GM19455 (cell line): ENCODE results near the gene GUCY1A1.

ENCODE experiments used
- ATAC-seq: cut with Tn5 transposase; IDR thresholded peaks from one replicate; pipeline ENCODE4 v1.9.1; 2021; ENCODE audit not compliant: unreplicated experiment

The GUCY1A1 gene

DNA sequence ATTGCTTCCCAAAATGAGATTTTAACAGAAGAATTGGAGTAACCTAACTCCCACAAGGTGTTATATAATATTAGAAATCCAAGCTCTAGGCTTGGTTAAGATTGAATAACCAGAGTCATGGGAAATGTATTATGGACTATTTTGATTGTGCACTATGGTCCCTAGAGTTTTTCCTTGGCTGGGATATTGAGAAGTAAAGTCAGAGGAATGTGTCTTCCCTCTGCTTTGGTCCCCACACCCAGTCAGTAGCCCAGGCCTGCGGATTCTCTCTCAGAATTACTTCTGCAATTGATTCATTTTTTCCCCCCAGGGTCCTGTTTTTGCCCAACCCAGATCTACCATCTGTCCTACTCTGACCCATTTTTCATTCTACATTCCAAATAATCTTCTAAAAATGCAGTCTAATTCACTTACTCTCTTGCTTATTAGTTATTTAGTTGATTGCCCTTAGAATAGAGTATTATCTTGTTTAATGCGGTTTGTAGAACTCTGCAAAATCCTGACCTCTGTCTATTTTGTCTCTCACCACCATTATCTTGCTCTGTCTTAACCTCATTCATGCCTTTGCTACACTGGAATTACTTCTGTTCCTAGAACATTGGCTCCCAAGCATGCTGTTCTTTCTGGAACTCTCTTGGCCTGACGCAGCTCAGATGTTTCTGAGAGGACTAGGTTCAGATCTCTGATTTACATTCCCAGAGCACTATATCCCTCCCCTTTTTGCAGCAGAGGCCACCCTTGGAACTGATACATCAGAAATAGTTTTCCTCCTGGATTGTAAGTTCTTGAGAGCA lies 23.6 kb downstream of the GUCY1A1 start:
- ATAC-seq: no peak

- ATAC-seq: no peak
Observed at GRCh38 chr4:155692361-155692760, 25.7 kb downstream of the GUCY1A1 start.

GRCh38 chr4:155693015-155693663 lies 26.5 kb downstream of the GUCY1A1 start:
- ATAC-seq: no peak

- no peak for ATAC-seq
Observed at GRCh38 chr4:155694100-155694785, 27.6 kb downstream of the GUCY1A1 start.

DNA sequence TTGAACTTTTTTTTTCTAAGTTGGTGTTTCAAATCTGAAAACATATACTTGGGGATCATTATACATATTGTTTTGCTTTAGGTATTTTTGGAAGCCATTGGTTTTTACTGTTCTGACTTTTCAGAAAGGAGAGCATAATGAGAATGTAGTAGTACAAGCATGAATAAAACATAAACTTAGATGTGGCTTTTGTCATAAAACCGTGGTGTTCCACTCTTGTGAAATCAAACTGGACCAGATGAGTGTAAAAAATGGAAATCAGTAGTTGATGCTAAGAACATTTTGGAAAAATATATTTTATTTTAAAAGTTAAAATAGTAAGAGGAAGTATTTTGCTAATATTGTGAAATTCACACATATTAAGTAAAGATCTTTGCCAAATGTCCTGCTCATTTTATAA lies 29.6 kb downstream of the GUCY1A1 start:
- no peak for ATAC-seq

- ATAC-seq: no peak
Observed at GRCh38 chr4:155696726-155697125, 30.1 kb downstream of the GUCY1A1 start.

DNA sequence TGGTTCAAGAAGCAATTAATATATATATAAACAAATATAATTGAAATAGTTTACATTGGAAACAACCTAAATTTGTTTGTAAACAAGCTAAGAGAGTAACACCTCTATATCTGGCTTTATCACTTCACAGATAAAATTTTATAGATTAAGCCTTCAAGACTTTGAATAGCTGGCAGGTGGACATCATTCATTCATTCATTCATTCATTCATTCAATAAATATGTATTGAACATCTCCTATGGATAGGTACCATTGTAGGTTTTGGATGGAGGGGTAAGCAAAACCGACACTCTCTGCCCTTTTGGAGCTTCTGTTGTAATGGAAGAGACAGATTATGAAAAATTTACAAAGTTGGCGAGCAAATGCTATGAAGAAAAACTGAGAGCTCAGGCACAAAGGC lies 35.2 kb downstream of the GUCY1A1 start:
- no peak for ATAC-seq

- ATAC-seq: no peak
Observed at GRCh38 chr4:155703486-155704247, 37.0 kb downstream of the GUCY1A1 start.

- no peak for ATAC-seq
Observed at GRCh38 chr4:155704841-155705404, 38.3 kb downstream of the GUCY1A1 start.

DNA sequence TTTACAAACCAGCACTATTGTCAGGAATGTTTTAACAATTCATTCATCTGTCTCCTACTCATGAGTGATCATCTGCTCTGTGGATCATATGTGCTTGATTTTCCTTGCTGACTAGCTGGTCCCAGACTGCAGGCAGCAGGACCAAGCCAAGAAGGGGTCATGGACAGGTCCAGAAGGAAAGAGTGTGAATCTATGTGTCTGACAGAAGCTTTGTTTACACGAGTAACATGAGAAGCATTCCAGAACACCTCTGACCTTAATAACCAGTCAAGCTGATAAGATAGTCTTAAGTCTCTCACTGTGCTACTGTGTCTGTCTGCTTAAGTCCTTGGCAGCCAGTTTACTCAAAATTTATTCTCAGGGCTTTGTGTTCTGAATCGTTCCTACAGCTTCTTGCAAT lies 39.0 kb downstream of the GUCY1A1 start:
- ATAC-seq: no peak

GRCh38 chr4:155706147-155706546 lies 39.5 kb downstream of the GUCY1A1 start:
- ATAC-seq: no peak

DNA sequence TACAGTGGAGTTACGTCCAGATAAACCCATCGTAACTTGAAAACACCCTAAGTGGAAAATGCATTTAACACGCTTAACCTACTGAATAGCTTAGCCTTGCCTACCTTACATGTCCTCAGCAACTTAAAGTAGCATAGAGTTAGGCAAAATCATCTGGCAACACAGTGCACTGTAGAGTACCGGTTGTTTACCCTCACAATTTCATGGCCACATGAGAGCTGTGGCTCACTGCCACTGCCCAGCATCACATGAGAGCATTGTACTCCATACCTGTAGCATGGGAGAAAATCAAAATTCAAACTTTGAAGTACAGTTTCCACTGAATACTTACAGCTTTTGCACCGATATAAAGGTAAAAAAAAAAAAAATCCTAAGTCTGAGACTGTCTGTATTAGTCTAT lies 40.6 kb downstream of the GUCY1A1 start:
- no peak for ATAC-seq

DNA sequence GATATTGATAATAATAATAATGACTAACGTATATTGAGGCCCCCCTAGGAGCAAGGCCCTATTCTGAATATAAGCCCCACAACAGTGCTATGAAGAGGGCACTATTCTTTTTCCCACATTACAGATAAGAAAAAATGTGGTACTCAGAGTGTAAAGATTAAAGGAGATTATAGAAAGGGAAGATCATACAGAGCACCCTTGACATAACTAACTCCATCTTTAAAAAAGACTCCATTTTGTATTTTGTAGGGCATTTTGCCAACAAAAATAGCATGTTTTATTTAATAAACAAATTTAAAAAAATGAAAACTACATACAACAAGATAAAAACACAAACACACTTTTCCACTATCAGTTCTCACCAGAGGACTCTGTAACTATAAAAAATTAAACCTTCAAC lies 42.1 kb downstream of the GUCY1A1 start:
- no peak for ATAC-seq

DNA sequence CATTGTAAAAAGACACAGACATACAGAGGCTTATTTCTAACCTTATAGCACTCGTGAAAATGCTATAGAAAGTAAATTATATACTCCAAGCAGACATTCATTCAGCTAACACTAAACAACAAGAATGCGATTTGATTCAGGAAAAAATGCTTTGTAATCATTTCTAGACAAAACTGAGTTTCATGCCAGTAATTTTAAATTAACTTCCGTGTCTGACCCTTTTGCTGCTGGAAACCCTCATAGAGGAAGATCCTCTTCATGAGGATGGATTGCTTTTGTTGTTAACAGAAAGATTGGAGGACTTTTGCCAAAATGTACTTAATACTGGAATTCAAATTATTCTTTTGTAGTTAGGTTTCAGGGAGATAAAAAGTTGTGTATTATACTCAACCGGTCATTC lies 43.3 kb downstream of the GUCY1A1 start:
- no peak for ATAC-seq

- ATAC-seq: no peak
Observed at GRCh38 chr4:155711556-155711955, 44.9 kb downstream of the GUCY1A1 start.

- ATAC-seq: no peak
Observed at GRCh38 chr4:155712846-155713245, 46.2 kb downstream of the GUCY1A1 start.

DNA sequence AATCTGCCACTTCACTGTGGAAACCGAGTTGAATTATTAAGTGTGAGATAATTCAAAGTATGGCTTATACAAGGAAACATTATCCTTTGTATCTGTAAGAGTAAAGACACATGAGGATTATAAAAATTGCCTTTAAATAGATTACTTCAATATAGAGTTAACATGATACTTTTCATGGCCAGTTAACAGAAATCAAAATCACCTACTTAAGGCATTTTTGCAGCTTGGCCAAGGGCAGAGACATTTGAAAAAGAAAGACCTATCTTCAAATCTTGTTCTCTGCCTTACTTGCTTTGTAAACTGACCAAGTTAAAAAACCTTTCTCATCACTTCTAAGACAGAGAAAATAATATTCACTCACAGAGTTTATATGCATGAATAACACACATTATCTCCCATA lies 47.3 kb downstream of the GUCY1A1 start:
- no peak for ATAC-seq

DNA sequence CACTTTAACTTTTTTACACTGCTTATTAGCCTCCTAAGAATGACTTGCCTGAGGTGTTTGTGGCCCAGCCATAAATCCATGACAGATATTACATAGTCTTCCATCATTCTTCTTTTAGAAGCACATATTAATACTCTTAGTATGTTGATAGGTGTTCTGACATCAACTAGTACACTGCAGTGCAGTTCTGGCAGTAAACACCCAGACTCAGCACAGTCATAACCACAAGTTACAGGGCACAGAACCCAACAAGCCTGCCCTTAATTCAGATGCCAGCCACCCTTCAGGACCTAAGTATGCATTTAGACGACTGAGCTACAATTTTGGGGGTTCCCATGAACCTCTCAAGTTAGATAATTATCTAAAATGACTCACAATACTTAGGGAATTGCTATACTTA lies 55.7 kb downstream of the GUCY1A1 start:
- ATAC-seq: no peak

DNA sequence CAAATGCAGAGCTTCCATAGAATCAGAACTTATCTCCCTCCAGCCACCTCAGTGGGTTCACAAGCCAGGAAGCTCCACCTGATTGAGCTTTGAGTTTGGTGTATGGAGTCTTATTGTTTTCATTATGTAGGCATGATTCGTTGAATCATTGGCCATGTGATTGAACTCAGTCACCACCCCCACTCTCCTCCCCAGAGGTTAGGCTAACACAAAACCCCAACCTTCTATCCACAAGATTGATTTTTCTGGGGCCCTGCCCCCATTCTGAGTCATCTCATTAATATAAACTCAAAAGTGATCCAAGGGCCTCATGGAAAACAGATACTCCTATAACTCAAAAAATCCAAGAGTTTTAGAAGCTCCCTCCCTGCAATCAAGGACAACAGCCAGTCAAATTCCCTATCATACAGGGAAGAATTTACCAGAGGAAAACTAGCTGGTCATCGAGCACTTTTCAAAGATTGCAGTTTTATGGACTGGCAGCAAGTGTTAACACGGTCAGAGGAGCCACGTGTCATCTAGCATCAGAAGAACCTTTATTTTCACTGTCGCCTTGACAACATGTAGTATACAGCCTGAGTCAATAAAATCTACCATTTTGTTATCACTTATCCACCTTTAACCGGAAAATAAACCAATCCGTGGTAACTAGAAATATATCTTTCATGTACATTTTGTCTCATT lies 56.3 kb downstream of the GUCY1A1 start:
- ATAC-seq: no peak

DNA sequence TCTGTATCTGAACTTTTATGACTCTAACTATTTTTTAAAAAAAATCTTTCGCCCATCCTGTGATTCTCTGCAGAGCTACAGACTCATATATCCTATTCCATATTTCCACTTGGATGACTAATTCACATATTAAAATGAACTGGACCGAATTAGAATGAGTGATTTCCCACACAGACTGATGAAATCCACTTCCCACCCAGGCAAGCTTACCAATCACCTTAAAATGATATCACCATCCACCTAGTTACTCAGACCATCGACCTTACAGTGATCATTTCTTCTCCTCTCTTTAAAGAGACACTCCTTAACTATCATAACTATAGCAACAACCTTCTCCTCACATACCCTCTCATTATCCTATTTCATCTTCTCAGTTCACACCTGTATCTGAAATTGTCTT lies 58.1 kb downstream of the GUCY1A1 start:
- ATAC-seq: no peak
